Measurements from ENCODE around the gene COL4A2.

DNA sequence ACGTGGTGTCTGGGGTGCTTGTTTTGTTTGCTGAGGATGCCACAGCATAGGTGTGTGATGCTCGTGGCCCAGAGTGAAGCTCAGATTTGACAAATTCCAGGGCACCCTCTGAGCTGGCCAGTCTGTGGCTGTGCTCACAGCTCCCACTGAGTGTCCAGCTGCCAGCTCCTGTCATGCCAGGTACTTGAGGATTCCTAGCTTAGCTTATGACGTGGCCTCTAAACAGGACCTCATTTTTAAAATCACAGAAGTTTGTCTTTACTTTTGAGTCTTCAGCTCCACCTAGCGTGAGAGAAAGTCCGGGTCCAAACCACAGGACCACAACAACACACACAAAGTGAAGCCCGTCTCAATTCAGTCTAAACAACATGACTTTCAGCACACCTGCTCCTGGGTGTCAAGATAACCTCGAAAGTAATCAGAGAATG lies 137.2 kb downstream of the COL4A2 start:
- TF ChIP-seq POLR2A (IDR thresholded peaks at IDR 0.05; ENCODE audit: low read depth, low read length) (no peak), TAF1 (IDR thresholded peaks at IDR 0.05; ENCODE audit: borderline replicate concordance, low read depth, low read length) (no peak)
